Measurements from ENCODE around the gene PRODH2. TPM values are rescaled to one million over a fixed set of nuclear protein-coding genes. Genes with fewer than 3 reads are reported as not detected.

Gene PRODH2
- total and polyA plus RNA-seq, 2 of the 13 experiments (the other 11 are each of a cell fraction or from before 2014, with no cell fraction given) = 86.7 to 118 TPM

DNA sequence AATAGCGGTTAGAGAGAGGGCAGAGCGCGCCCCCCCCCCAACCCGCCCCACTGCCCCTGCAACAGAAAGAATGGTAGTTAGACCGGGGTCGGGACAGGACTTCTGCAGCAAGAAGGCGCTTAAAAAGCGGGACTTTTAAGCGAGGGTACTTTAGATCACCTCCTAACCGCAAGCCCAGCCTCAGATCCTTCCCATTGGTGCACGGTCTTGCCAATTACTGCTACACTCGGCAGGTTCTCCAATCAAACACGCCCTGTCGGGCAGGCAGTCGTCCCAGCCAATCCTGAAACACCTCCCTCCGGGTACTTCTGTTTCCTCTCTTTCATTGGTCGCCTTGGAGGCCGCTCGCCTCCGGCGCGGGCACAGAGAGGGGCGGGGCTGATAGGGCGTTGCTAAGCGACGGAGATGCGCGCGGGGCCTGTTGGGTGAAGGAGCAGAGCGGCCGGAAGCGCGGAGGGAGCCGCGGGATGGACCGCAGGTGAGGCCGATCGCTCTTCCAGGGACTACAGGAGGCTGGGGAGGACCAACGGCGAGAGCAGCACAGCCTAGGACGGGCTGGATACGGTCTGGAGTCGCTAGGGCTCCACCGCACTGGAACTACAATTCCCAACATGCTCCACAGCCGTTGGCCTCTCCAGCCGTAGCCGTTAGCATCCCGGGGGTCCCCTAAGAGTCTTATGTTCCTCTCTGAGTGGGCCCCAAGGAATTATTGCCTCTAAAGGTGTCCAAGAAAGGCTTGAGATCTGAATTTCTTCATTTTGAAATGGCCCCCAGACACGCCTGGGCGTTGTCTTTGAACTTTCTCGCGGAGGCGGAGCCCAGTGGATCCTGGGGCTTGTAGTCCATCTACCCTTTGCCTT lies 54.7 kb downstream of the PRODH2 start, which contains the start of gene PROSER3 (continued):
- TF ChIP-seq, protein P1, sequence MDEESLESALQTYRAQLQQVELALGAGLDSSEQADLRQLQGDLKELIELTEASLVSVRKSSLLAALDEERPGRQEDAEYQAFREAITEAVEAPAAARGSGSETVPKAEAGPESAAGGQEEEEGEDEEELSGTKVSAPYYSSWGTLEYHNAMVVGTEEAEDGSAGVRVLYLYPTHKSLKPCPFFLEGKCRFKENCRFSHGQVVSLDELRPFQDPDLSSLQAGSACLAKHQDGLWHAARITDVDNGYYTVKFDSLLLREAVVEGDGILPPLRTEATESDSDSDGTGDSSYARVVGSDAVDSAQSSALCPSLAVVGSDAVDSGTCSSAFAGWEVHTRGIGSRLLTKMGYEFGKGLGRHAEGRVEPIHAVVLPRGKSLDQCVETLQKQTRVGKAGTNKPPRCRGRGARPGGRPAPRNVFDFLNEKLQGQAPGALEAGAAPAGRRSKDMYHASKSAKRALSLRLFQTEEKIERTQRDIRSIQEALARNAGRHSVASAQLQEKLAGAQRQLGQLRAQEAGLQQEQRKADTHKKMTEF (CRISPR knock-in tag; IDR thresholded peaks at IDR 0.05) = peak; percentile 55; the same call in 1 of the 2 replicates
- TF ChIP-seq ZSCAN20 (CRISPR knock-in tag; IDR thresholded peaks at IDR 0.05; ENCODE audit: borderline replicate concordance) (peak; percentile 73; the same call in 1 of the 2 replicates), ZNF570 (CRISPR knock-in tag; IDR thresholded peaks at IDR 0.05; ENCODE audit: borderline replicate concordance) (no peak), REPIN1 (CRISPR knock-in tag; IDR thresholded peaks at IDR 0.05; ENCODE audit: borderline replicate concordance, low read depth) (peak; percentile 83; the same call in 1 of the 2 replicates)
- TF ChIP-seq, protein P2, sequence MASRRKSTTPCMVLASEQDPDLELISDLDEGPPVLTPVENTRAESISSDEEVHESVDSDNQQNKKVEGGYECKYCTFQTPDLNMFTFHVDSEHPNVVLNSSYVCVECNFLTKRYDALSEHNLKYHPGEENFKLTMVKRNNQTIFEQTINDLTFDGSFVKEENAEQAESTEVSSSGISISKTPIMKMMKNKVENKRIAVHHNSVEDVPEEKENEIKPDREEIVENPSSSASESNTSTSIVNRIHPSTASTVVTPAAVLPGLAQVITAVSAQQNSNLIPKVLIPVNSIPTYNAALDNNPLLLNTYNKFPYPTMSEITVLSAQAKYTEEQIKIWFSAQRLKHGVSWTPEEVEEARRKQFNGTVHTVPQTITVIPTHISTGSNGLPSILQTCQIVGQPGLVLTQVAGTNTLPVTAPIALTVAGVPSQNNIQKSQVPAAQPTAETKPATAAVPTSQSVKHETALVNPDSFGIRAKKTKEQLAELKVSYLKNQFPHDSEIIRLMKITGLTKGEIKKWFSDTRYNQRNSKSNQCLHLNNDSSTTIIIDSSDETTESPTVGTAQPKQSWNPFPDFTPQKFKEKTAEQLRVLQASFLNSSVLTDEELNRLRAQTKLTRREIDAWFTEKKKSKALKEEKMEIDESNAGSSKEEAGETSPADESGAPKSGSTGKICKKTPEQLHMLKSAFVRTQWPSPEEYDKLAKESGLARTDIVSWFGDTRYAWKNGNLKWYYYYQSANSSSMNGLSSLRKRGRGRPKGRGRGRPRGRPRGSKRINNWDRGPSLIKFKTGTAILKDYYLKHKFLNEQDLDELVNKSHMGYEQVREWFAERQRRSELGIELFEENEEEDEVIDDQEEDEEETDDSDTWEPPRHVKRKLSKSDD (CRISPR knock-in tag; IDR thresholded peaks at IDR 0.05; ENCODE audit: low read depth) = no peak
- TF ChIP-seq, protein P3, sequence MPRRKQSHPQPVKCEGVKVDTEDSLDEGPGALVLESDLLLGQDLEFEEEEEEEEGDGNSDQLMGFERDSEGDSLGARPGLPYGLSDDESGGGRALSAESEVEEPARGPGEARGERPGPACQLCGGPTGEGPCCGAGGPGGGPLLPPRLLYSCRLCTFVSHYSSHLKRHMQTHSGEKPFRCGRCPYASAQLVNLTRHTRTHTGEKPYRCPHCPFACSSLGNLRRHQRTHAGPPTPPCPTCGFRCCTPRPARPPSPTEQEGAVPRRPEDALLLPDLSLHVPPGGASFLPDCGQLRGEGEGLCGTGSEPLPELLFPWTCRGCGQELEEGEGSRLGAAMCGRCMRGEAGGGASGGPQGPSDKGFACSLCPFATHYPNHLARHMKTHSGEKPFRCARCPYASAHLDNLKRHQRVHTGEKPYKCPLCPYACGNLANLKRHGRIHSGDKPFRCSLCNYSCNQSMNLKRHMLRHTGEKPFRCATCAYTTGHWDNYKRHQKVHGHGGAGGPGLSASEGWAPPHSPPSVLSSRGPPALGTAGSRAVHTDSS (CRISPR knock-in tag; conservative IDR thresholded peaks at IDR 0.05) = 0 out of 2 replicates have a peak, but pooled peaks have one; percentile 35
- TF ChIP-seq, protein P4, sequence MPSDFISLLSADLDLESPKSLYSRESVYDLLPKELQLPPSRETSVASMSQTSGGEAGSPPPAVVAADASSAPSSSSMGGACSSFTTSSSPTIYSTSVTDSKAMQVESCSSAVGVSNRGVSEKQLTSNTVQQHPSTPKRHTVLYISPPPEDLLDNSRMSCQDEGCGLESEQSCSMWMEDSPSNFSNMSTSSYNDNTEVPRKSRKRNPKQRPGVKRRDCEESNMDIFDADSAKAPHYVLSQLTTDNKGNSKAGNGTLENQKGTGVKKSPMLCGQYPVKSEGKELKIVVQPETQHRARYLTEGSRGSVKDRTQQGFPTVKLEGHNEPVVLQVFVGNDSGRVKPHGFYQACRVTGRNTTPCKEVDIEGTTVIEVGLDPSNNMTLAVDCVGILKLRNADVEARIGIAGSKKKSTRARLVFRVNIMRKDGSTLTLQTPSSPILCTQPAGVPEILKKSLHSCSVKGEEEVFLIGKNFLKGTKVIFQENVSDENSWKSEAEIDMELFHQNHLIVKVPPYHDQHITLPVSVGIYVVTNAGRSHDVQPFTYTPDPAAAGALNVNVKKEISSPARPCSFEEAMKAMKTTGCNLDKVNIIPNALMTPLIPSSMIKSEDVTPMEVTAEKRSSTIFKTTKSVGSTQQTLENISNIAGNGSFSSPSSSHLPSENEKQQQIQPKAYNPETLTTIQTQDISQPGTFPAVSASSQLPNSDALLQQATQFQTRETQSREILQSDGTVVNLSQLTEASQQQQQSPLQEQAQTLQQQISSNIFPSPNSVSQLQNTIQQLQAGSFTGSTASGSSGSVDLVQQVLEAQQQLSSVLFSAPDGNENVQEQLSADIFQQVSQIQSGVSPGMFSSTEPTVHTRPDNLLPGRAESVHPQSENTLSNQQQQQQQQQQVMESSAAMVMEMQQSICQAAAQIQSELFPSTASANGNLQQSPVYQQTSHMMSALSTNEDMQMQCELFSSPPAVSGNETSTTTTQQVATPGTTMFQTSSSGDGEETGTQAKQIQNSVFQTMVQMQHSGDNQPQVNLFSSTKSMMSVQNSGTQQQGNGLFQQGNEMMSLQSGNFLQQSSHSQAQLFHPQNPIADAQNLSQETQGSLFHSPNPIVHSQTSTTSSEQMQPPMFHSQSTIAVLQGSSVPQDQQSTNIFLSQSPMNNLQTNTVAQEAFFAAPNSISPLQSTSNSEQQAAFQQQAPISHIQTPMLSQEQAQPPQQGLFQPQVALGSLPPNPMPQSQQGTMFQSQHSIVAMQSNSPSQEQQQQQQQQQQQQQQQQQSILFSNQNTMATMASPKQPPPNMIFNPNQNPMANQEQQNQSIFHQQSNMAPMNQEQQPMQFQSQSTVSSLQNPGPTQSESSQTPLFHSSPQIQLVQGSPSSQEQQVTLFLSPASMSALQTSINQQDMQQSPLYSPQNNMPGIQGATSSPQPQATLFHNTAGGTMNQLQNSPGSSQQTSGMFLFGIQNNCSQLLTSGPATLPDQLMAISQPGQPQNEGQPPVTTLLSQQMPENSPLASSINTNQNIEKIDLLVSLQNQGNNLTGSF (CRISPR knock-in tag; IDR thresholded peaks at IDR 0.05) = 0 out of 2 replicates have a peak, but pooled peaks have one; percentile 65
- TF ChIP-seq, protein P5, sequence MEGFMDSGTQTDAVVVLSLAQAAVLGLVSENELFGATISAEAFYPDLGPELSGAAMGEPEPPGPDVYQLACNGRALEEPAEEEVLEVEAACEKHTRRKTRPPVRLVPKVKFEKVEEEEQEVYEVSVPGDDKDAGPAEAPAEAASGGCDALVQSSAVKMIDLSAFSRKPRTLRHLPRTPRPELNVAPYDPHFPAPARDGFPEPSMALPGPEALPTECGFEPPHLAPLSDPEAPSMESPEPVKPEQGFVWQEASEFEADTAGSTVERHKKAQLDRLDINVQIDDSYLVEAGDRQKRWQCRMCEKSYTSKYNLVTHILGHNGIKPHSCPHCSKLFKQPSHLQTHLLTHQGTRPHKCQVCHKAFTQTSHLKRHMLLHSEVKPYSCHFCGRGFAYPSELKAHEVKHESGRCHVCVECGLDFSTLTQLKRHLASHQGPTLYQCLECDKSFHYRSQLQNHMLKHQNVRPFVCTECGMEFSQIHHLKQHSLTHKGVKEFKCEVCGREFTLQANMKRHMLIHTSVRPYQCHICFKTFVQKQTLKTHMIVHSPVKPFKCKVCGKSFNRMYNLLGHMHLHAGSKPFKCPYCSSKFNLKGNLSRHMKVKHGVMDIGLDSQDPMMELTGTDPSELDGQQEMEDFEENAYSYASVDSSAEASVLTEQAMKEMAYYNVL (CRISPR knock-in tag; IDR thresholded peaks at IDR 0.05; ENCODE audit: borderline replicate concordance) = no peak
- TF ChIP-seq, protein P6, sequence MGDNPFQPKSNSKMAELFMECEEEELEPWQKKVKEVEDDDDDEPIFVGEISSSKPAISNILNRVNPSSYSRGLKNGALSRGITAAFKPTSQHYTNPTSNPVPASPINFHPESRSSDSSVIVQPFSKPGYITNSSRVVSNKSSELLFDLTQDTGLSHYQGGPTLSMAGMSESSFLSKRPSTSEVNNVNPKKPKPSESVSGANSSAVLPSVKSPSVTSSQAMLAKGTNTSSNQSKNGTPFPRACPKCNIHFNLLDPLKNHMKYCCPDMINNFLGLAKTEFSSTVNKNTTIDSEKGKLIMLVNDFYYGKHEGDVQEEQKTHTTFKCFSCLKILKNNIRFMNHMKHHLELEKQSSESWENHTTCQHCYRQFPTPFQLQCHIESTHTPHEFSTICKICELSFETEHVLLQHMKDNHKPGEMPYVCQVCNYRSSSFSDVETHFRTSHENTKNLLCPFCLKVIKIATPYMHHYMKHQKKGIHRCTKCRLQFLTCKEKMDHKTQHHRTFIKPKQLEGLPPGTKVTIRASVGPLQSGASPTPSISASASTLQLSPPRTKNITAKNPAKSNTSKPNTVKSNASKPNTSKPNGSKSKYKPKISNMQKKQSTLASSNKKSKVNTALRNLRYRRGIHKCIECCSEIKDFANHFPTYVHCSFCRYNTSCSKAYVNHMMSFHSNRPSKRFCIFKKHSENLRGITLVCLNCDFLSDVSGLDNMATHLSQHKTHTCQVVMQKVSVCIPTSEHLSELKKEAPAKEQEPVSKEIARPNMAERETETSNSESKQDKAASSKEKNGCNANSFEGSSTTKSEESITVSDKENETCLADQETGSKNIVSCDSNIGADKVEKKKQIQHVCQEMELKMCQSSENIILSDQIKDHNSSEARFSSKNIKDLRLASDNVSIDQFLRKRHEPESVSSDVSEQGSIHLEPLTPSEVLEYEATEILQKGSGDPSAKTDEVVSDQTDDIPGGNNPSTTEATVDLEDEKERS (CRISPR knock-in tag; IDR thresholded peaks at IDR 0.05) = no peak
